Brain microvascular endothelial cell (primary cell): Measurements from ENCODE around the gene MSH4.
"Not testable (repeated sequence)": the region's sequence is repeated elsewhere in the genome, so short reads cannot be mapped to it uniquely, and the experiment has no call there.

Source experiments
- DNase-seq: peaks from one replicate; pipeline ENCODE4 v3.0.0-alpha.2; 2020
- H3K27ac ChIP-seq: fragments of 250-450 bp; sonication (Bioruptor Pico); 2 replicates; pipeline ENCODE4 v1.5.1; 2020; ENCODE audit warnings: mild to moderate bottlenecking, moderate library complexity
- H3K27me3 ChIP-seq: fragments of 250-450 bp; sonication (Bioruptor Pico); replicated peaks from 2 replicates; pipeline ENCODE4 v1.5.1; 2020; ENCODE audit warnings: mild to moderate bottlenecking
- H3K36me3 ChIP-seq: fragments of 250-450 bp; sonication (Bioruptor Pico); replicated peaks from 2 replicates; pipeline ENCODE4 v1.5.1; 2020; ENCODE audit warnings: mild to moderate bottlenecking
- H3K4me3 ChIP-seq: 2 replicates; pipeline ENCODE4 v1.5.1; 2011; ENCODE audit warnings: low read depth, mild to moderate bottlenecking, control low read depth, low read length, moderate library complexity
- CTCF ChIP-seq: IDR thresholded peaks from 2 replicates; pipeline ENCODE4 v1.5.1; 2011; ENCODE audit warnings: low read depth, mild to moderate bottlenecking, moderate library complexity, low read length, control low read depth, inconsistent platforms; ENCODE audit errors: missing control alignments
- in situ Hi-C: cut with HindIII; loops from 2 replicates; pipeline ENCODE4 v1.10.0; 2017; ENCODE audit warnings: low sequenced_read_pairs, low pct_ligation_motif_present

MSH4 gene

DNA sequence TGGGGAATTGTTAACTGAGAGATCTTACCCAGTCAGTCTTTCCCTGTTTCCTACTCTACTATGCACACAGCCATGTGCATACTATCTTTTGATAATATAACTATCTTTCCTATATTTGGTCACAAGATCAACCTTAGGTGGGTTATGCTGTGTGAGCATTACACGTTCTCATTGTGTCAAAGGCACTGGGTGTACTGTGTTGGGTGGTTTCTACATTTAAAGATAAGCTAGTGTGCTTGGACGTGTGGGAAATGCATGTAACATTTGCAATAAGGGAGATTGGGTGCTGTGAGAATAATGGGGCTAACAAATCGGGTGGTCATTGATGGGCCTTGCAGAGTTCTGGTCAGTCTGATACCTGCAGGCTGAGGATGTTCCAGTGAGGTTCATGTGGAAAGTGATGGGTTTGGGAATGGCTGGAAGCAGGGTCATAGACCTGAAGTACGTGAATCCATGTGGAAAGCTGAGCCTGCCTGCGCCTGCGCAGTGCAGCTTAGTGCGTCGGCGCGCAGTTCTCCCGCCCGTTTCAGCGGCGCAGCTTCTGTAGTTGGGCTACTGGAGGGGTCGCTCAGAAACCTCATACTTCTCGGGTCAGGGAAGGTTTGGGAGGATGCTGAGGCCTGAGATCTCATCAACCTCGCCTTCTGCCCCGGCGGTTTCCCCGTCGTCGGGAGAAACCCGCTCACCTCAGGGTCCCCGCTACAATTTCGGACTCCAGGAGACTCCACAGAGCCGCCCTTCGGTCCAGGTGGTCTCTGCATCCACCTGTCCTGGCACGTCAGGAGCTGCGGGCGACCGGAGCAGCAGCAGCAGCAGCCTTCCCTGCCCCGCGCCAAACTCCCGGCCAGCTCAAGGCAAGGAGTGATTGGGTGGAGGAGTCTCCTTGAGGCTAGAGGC, at the start of gene MSH4:
Gene MSH4 (plus strand): TSS at position 507 of the 897 bp plus-strand sequence. CDS start 104 bp downstream, at position 611.
- in situ Hi-C loops = no loop called here
- Histone ChIP-seq H3K4me3 (no peak within 1 kb of the TSS), H3K36me3 (peaks cover 44% of the 10 kb centered on the region), H3K27me3 (no peaks in the 10 kb centered on the region), H3K27ac (no peak within 1 kb of the TSS)
- no peak for DNase-seq
- TF ChIP-seq CTCF = no peak

DNA sequence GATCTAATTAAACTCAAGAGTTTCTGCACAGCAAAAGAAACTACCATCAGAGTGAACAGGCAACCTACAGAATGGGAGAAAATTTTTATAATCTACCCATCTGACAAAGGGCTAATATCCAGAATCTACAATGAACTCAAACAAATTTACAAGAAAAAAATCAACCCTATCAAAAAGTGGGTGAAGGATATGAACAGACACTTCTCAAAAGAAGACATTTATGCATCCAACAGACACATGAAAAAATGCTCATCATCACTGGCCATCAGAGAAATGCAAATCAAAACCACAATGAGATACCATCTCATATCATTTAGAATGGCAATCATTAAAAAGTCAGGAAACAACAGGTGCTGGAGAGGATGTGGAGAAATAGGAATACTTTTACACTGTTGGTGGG, 39.5 kb upstream of the MSH4 start:
- H3K27ac ChIP-seq, H3K27me3 ChIP-seq, H3K36me3 ChIP-seq, H3K4me3 ChIP-seq, in situ Hi-C loops, DNase-seq: not testable (repeated sequence)

- H3K36me3 ChIP-seq, in situ Hi-C loops, H3K4me3 ChIP-seq, H3K27me3 ChIP-seq, DNase-seq, H3K27ac ChIP-seq: not testable (repeated sequence)
These were observed 38.1 kb upstream of the MSH4 start for GRCh38 chr1:75758543-75758942.

- no peak for DNase-seq
- H3K27me3 ChIP-seq = no peaks in the 10 kb centered on the region
- no peak overlapping the region for H3K4me3 ChIP-seq
- no peak overlapping the region for H3K27ac ChIP-seq
- in situ Hi-C loops = no loop called here
- no peak for TF ChIP-seq CTCF
- no peaks in the 10 kb centered on the region for H3K36me3 ChIP-seq
These were observed 32.5 kb upstream of the MSH4 start for GRCh38 chr1:75764057-75764655.

- no peak for TF ChIP-seq CTCF
- H3K4me3 ChIP-seq = no peak overlapping the region
- no peaks in the 10 kb centered on the region for H3K27me3 ChIP-seq
- in situ Hi-C loops = no loop called here
- no peaks in the 10 kb centered on the region for H3K36me3 ChIP-seq
- peak; percentile 21 for DNase-seq
- H3K27ac ChIP-seq = peak overlapping the region; percentile 68
These were observed 30.9 kb upstream of the MSH4 start for GRCh38 chr1:75765697-75766355.

DNA sequence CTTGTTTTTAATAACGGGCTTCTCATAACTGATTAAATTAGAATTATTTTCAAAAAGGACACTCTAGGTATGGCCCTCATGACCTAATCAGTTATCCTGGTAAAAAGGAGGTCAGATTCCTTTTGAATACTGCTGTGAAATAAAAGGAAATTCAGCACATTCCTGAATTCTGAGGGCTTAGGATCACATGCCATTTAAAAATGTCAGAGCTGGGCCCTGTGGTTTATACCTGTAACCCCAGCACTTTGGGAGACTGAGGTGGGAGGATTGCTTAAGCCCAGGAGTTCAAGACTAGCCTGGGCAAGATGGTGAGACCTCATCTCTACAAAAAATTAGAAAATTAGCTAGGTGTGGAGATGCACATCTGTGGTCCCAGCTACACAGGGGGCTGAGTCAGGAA, 28.7 kb upstream of the MSH4 start:
- Histone ChIP-seq H3K4me3 (no peak overlapping the region), H3K27ac (no peak overlapping the region), H3K36me3 (no peaks in the 10 kb centered on the region), H3K27me3 (no peaks in the 10 kb centered on the region)
- no peak for DNase-seq
- in situ Hi-C loops = no loop called here
- TF ChIP-seq CTCF = no peak
